LNCaP clone FGC (cell line): ENCODE results near the gene DNPH1.

Experiments
- DNase-seq: peaks from one replicate; pipeline ENCODE4 v3.0.0-alpha.2; 2011; ENCODE audit warnings: low read depth
- H3K4me3 ChIP-seq: 2 replicates; pipeline ENCODE4 v1.5.1; 2011; ENCODE audit warnings: mild to moderate bottlenecking, low read depth, low read length, control low read depth
- CTCF ChIP-seq: IDR thresholded peaks from 2 replicates; pipeline ENCODE4 v1.5.1; 2012; ENCODE audit warnings: mild to moderate bottlenecking; ENCODE audit not compliant: control insufficient read depth, insufficient read depth; ENCODE audit errors: extremely low read depth

The DNPH1 gene

GRCh38 chr6:43211955-43212354 lies 17.3 kb downstream of the DNPH1 start:
- H3K4me3 ChIP-seq, result no peak overlapping the region
- no peak for DNase-seq
- TF ChIP-seq CTCF, result no peak

- H3K4me3 ChIP-seq, result no peak overlapping the region
- no peak for TF ChIP-seq CTCF
- DNase-seq, result no peak
Observed at GRCh38 chr6:43207286-43207685, 22.0 kb downstream of the DNPH1 start.

GRCh38 chr6:43205849-43206248 lies 23.4 kb downstream of the DNPH1 start:
- DNase-seq, result no peak
- no peak overlapping the region for H3K4me3 ChIP-seq
- no peak for TF ChIP-seq CTCF

GRCh38 chr6:43204271-43205105 lies 24.8 kb downstream of the DNPH1 start:
- no peak for DNase-seq
- TF ChIP-seq CTCF, result no peak
- H3K4me3 ChIP-seq, result no peak overlapping the region

GRCh38 chr6:43203718-43204095 lies 25.6 kb downstream of the DNPH1 start:
- DNase-seq, result no peak
- H3K4me3 ChIP-seq, result no peak overlapping the region
- TF ChIP-seq CTCF, result no peak

GRCh38 chr6:43203029-43203717 lies 26.1 kb downstream of the DNPH1 start:
- no peak overlapping the region for H3K4me3 ChIP-seq
- DNase-seq, result no peak
- no peak for TF ChIP-seq CTCF
